NCI-H1436 treated with DMSO at 0.1 percent for 48 hours (cell line): ENCODE measurements around the gene C1orf216.
"Not testable (repeated sequence)": the region's sequence is repeated elsewhere in the genome, so short reads cannot be mapped to it uniquely, and the experiment has no call there.

ENCODE experiments used
- DNase-seq: peaks from one replicate; lab custom pipeline; 2025; lab: John Stamatoyannopoulos, UW

The C1orf216 gene, protein sequence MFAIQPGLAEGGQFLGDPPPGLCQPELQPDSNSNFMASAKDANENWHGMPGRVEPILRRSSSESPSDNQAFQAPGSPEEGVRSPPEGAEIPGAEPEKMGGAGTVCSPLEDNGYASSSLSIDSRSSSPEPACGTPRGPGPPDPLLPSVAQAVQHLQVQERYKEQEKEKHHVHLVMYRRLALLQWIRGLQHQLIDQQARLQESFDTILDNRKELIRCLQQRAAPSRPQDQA

DNA sequence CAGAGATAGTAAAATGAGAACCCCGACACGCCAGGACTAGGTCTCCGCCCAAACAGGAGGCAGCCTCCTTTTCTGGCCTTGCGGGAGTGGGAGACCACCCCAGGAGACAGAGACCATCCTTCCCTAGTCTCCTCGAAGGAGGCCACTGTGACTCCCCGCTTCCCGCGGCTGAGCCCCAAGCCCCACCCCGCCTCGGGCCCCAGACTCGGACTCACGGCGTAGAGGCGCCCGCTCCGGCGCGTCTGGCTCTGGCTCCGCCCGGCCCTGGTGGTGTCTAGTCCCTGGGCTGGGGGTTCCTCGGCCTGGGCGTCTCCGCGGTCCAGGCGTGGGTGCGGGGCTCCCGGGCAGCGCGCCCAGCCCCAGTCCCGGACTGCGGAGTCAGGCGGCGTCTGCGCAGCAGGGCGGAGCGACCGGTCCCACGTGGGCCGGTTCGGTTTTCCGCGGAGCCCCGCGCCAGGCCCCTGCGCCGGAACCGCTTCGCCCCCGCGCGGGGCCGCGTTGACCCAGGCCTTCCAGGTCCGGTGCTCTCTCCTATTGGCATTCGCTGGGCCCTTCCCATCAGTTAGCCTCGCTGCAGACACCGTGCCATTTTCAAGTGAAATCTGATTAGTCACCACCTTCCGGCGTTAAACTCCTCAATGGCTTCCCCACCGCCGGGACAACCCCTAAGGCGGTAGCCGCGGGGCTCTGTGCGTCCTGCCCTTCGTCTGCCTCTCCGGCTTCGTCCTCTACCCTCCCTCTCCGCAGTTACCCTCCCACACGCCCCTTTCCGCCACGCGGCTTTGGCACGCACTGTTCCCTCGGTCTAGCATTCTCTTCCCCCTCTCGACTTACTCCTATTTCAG lies at the start of gene C1orf216:
Gene C1orf216 (minus strand): TSS at position 393 of the 845 bp plus-strand sequence. CDS start 2,563 bp downstream, outside the sequence.
- no peak for DNase-seq

- DNase-seq = no peak
Observed at GRCh38 chr1:35764283-35764682, 45.6 kb upstream of the C1orf216 start.

- no peak for DNase-seq
Observed at GRCh38 chr1:35763201-35763600, 44.5 kb upstream of the C1orf216 start.

- DNase-seq = no peak
Observed at GRCh38 chr1:35762141-35762540, 43.5 kb upstream of the C1orf216 start.

DNA sequence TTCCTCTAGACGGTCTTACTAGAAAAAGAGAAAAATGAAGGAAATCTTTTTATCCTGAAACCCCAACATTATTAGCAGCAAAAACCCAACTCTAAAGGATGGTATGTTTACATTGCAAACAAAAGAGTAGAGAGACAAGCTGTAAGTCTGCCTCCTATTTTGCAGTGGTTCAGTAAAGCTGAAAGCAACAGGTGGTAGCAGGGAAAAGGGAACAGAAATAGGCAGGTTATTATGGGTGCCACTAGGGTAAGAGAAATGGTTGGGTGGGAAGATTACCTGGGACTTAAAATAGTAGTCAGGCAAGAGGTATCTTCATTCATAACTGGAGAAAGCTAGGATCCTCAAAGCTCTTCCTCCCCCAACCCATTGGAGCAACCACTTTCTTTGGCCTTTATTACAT lies 37.4 kb upstream of the C1orf216 start:
- no peak for DNase-seq

- no peak for DNase-seq
Observed at GRCh38 chr1:35753626-35754260, 35.1 kb upstream of the C1orf216 start.

DNA sequence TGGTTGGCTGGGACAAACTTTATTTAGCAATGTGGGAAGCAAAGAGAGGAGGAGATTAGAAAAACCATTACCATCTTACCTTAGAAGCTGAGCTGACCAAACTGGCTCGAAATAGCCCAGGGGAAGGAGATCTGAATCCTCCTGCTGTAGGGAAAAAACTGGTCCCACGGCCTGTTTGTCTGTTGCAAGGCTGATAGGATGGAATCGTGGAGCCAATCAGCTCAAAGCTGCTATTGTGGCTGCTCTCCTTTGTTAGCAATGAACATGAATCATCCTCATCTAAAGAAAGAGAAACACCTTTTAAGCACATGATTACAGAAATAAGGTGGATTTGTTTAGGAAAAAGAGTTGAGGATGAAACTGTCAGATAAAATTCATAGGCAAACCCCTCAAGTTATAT lies 29.6 kb upstream of the C1orf216 start:
- no peak for DNase-seq

DNA sequence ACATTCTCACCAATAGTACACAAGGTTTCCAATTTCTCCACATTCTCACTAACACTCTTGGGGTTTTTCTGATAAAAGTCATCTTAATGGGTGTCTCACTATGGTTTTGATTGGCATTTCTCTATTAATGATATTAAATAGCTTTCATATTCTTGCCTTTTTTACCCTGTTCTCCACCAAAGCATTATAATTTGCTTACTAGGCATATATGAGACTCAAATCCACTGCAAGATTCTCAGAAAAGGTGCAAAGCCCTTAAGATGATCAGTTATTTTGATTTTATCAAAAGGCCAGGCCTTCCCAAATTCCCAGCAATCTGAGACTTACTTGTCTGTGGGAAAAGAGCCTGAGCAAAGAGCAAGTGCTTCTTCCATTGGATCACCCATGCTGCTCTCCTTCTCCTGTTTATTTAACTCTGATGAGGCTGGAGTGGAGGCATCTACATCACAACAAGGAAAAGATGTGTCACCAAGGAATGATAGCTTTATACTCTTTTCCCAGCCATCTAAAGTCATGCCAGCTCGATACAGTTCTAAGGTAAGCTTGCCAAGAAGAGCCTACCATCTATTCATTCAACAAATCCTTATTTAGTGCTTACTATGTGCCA lies 26.5 kb upstream of the C1orf216 start:
- no peak for DNase-seq

GRCh38 chr1:35737120-35737519 lies 18.4 kb upstream of the C1orf216 start:
- DNase-seq = no peak

DNA sequence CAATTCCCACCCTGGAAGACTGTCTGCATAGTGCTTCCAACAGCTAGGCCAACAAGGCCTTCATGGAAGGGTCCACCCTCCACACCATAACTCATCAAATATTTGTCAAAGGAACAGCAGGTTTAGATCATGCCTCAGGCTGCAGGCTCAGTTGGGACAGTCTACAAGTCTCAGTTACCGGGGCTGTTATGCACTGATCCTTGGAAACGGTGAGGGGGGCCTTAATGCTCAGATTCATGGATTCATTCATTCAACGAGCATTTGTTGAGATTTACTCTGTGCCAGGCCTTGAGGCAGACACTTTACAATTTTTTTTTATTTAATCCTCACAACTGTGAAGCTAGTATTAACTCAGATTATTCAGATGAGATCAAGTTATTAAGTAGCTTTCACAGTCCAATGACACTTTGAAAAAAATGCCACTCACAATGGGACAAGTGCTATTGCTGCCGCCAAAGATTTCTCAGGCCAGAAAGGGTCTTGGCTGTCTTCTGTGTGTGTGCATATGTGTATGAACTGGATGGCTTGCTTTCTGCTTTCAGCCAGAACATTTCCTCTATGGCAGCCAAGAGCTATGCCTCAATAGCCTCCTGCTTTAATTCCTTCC lies 8.9 kb upstream of the C1orf216 start:
- no peak for DNase-seq

DNA sequence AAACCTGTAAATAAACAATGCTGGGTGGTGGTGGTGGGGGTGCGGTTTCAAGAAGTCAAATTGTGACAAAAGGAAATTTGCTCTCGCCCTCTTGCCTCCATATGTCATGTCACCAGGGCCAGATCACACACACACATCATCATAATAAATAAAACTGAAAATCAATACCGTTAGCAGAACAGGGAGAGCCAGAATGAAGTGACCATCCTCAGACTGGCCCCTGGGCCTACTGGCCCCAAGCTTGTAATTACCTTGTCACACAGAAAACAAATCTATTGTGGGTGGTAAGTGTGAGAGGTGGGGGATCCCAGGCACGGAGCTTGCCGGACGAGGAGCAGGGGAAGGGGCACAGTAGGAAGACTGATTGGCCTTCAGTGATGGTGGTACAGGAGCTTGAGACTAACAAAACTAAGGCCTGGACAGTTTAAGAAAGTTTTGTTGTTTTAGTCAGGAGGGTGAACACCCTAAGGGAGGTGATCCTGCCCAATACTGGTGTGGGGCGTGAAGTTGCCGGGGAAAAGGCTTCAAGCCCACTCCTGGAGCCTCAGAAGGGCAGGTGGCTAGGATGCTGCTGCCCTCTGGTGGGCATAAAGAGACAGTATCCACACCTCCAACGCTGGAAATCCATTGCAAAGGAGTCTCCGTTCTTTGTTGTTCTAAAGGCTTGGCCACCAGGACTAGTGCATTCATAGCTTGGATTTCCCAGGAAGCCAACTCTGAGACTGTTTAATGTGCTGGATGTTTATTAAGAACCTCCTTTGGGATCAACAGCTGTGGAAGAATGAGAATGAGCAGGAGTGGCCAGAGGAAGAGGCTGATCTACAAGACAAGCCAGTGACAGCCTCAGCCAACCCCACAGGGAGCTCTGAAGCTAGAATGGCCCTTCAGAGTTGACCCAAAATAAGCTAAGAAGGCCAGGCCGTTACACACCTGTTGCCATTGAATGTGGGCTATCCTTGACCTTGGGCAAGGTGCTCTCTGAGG lies 8.1 kb upstream of the C1orf216 start:
- no peak for DNase-seq

- no peak for DNase-seq
Observed at GRCh38 chr1:35725596-35725995, 6.9 kb upstream of the C1orf216 start.

- no peak for DNase-seq
Observed at GRCh38 chr1:35717911-35718476, 690 bp downstream of the C1orf216 start.

GRCh38 chr1:35715568-35716002 lies 3.1 kb downstream of the C1orf216 start:
- DNase-seq = no peak

- no peak for DNase-seq
Observed at GRCh38 chr1:35714921-35715567, 3.6 kb downstream of the C1orf216 start.

DNA sequence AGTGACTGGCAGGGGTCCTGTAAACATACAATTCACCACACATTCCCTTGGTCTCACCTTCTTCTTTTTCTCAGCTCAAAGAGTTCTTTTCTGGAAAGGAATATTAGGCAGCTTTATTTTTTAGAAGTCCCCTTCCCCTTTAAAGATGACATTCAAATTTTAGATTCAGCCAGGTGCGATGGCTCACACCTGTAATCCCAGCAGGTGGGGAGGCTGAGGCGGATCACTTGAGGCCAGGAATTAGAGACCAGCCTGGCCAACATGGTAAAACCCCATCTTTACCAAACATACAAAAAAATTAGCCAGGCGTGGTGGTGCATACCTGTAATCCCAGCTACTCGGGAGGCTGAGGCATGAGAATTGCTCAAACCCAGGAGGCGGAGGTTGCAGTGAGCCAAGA lies 7.6 kb downstream of the C1orf216 start:
- not testable (repeated sequence) for DNase-seq

DNA sequence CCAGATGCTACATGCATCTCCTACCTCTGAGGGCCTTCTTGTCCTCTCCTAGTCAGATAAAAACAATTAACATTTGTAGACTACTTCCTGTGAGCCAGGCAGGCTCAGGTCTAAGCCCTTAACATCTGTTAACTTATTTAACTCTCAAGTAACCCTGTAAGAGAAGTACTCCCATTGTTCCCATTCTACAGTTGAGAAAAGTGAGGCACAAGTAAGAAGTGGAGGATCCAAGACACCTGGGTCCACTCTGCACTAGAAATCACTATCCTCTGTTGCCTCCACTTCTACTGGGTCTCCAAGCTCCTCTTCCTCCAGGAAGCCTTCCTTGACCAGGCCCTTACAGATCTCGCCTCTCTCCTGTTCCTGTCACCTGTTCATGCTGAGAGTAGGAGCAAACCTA lies 9.7 kb downstream of the C1orf216 start:
- no peak for DNase-seq

DNA sequence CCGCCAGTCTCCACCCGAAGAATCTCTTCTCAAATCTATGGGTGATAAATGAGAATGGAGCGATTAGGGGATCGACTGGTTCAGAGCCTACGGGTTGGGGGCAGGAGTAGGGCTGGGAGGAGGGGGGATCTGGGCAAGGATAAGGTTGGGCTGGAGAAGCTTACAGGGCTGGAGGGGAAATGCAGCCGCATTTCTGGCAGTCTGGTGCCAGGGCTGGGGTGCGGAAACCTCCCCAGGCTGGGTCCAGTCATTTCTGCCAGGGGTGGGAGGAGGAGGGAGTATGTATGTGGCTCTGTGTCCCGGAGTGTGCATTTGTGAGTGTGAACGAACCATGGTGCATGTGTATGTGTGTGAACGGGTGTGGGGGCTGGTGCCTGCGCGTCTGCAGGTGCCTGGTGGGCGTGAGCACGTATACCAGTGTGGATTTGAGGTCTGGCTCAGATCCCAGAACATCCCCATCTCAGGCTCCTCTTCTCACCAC lies 10.2 kb downstream of the C1orf216 start:
- DNase-seq = no peak

DNA sequence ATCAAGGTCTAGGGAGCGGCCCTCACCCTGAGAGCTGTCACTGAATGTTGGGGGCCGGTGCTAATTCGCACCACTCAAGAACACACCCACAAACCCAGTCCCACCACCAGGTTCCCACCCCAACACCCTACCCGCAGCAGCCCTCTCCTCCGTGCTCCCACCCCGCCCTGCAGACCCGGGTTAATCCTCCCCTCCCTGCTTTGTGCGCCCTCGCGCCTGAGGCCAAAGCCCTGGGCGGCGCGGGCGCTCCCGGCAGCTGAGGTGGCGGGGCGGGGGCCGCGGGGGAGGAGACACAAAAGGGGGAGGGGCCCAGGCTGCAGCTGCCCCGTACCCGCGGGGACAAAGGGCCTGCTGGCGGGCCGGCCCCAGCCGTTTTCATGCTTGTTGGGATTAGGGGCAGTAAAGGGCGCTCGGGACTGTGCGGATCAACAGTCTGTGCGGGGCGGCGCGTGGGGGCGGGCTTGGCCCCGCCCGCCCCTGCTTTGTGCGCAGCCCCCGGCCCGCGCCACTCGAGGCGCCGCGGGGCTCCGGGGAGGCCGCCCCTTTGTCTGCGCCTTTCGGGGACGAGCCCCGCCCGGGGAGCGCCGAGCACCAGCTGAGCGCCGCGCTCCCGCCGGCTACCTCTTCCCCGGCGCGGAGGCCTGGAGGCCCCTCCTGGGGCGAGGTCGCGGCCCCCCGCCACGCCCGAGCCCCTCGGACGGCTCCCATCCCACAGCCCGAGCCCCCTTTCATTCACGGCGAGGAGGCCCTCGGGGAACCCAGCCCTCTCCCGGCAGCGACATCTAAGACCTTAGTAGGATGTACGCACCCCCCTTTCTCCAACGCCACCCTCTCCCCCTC lies 10.9 kb downstream of the C1orf216 start:
- DNase-seq = no peak
